Fibroblast of mammary gland (primary cell): ENCODE results near the gene GRIA1.

Experiments used
- DNase-seq: peaks from one replicate; pipeline ENCODE4 v3.0.0-alpha.2; 2010; ENCODE audit warnings: low read depth
- H3K4me3 ChIP-seq: 2 replicates; pipeline ENCODE4 v1.5.1; 2011; ENCODE audit warnings: low read depth, mild to moderate bottlenecking, low read length, moderate library complexity; ENCODE audit not compliant: control insufficient read depth
- CTCF ChIP-seq: conservative IDR thresholded peaks from 2 replicates; pipeline ENCODE4 v1.5.1; 2011; ENCODE audit warnings: low read depth, low read length, inconsistent platforms; ENCODE audit not compliant: control insufficient read depth, insufficient read depth

GRIA1 gene

GRCh38 chr5:153777681-153778581 lies 287.5 kb downstream of the GRIA1 start:
- H3K4me3 ChIP-seq: no peak overlapping the region
- no peak for DNase-seq
- TF ChIP-seq CTCF: no peak

- no peak for TF ChIP-seq CTCF
- H3K4me3 ChIP-seq: no peak overlapping the region
Observed at GRCh38 chr5:153779836-153780235, 289.4 kb downstream of the GRIA1 start.

GRCh38 chr5:153780876-153781705 lies 290.6 kb downstream of the GRIA1 start:
- TF ChIP-seq CTCF: no peak
- no peak overlapping the region for H3K4me3 ChIP-seq
- DNase-seq: peak; percentile 21

More at GRCh38 chr5:153779836-153780235, 289.4 kb downstream of the GRIA1 start:
- no peak for DNase-seq

GRCh38 chr5:153782589-153783361 lies 292.3 kb downstream of the GRIA1 start:
- H3K4me3 ChIP-seq: no peak overlapping the region
- no peak for TF ChIP-seq CTCF
- DNase-seq: no peak

- TF ChIP-seq CTCF: no peak
- DNase-seq: no peak
- no peak overlapping the region for H3K4me3 ChIP-seq
Observed at GRCh38 chr5:153783362-153783658, 292.8 kb downstream of the GRIA1 start.

- TF ChIP-seq CTCF: no peak
- no peak overlapping the region for H3K4me3 ChIP-seq
- peak; percentile 27 for DNase-seq
Observed at GRCh38 chr5:153784277-153784676, 293.8 kb downstream of the GRIA1 start.
